Keratinocyte (primary cell): Measurements from ENCODE around the gene SIX5.

ENCODE experiments used
- CTCF ChIP-seq, 3 experiments: IDR thresholded peaks in 1 of 3; conservative IDR thresholded peaks in 1 of 3; optimal IDR thresholded peaks in 1 of 3; 2 replicates in 2 of 3; 3 replicates in 1 of 3; pipeline versions ENCODE3 to v1.5.1; 2011; ENCODE audit warnings: low read length in 3 of 3, mild to moderate bottlenecking in 3 of 3, moderate library complexity in 2 of 3, control low read depth in 1 of 3, inconsistent platforms in 1 of 3; ENCODE audit not compliant: insufficient read depth in 2 of 3; ENCODE audit errors: extremely low read depth in 1 of 3
- EZH2 ChIP-seq: IDR thresholded peaks from one replicate; pipeline ENCODE4 v1.6.1; 2012; ENCODE audit warnings: inconsistent platforms, mild to moderate bottlenecking, low read length, moderate library complexity

- no peak for TF ChIP-seq CTCF (optimal IDR thresholded peaks at IDR 0.05 in 1 of 3, IDR thresholded peaks at IDR 0.05 in 1 of 3, conservative IDR thresholded peaks at IDR 0.05 in 1 of 3; ENCODE audit: extremely low read depth in 1 of 3, insufficient read depth in 2 of 3, low read length in 3 of 3)
- no peak for TF ChIP-seq EZH2
These were observed 20.2 kb upstream of the SIX5 start for GRCh38 chr19:45789035-45789786.
